BJ (cell line): Measurements from ENCODE around the gene PACSIN2. TPM values are rescaled to one million over a fixed set of nuclear protein-coding genes. Genes with fewer than 3 reads are reported as not detected.
"Not testable (repeated sequence)": the region's sequence is repeated elsewhere in the genome, so short reads cannot be mapped to it uniquely, and the experiment has no call there.

Source experiments
- CTCF ChIA-PET: fragments of 350-600 bp; formaldehyde crosslinking; extraction: SDS; loops from one replicate; lab custom pipeline; 2021; ENCODE audit warnings: antibody characterized with exemption, inconsistent platforms; lab: Yijun Ruan, JAX
- POLR2A ChIA-PET: fragments of 300-600 bp; sonication (Branson Sonifier 250); formaldehyde crosslinking; extraction: SDS; loops from one replicate; lab custom pipeline; 2021; ENCODE audit warnings: antibody characterized with exemption; lab: Charles Lee
- DNase-seq: peaks from one replicate; pipeline ENCODE4 v3.0.0-alpha.2; 2011; ENCODE audit warnings: low read depth
- H3K27me3 ChIP-seq: 2 replicates; pipeline ENCODE4 v1.6.0; 2011; ENCODE audit warnings: low read length; ENCODE audit not compliant: control insufficient read depth, insufficient read depth
- H3K36me3 ChIP-seq: 2 replicates; pipeline ENCODE4 v1.5.1; 2011; ENCODE audit warnings: low read length; ENCODE audit not compliant: control insufficient read depth, insufficient read depth
- H3K4me3 ChIP-seq: 2 replicates; pipeline ENCODE4 v1.5.1; 2011; ENCODE audit warnings: low read depth, mild to moderate bottlenecking, control low read depth, low read length
- polyA plus RNA-seq: library from polyadenylated mRNA; depleted of rRNA; stranded (reverse); fragments of >200 nt; gene quantifications from 2 replicates; pipeline ENCODE4 v1.2.3, GENCODE V29; 2011
- TF ChIP-seq, protein P1 (sequence below): IDR thresholded peaks from 2 replicates; pipeline ENCODE4 v1.5.1; 2011; ENCODE audit warnings: low read depth, mild to moderate bottlenecking, control low read depth, inconsistent platforms, low read length, moderate library complexity; ENCODE audit not compliant: insufficient read depth

Gene PACSIN2
- polyA plus RNA-seq, 1 experiment = 86.3 TPM

- no peaks in the 10 kb centered on the region for H3K36me3 ChIP-seq
- no peaks in the 10 kb centered on the region for H3K27me3 ChIP-seq
- ChIA-PET POLR2A (interaction anchor here (0.6 kb wide), 1 partner anchor 68 kb away, joined by 4 read pairs; no protein-coding TSS in a partner anchor), CTCF (interaction anchor here (0.7 to 1.8 kb wide), 2 partner anchors 19 to 111 kb away, joined by 3 to 4 read pairs; no protein-coding TSS in a partner anchor)
- no peak overlapping the region for H3K4me3 ChIP-seq
- TF ChIP-seq, protein P1, sequence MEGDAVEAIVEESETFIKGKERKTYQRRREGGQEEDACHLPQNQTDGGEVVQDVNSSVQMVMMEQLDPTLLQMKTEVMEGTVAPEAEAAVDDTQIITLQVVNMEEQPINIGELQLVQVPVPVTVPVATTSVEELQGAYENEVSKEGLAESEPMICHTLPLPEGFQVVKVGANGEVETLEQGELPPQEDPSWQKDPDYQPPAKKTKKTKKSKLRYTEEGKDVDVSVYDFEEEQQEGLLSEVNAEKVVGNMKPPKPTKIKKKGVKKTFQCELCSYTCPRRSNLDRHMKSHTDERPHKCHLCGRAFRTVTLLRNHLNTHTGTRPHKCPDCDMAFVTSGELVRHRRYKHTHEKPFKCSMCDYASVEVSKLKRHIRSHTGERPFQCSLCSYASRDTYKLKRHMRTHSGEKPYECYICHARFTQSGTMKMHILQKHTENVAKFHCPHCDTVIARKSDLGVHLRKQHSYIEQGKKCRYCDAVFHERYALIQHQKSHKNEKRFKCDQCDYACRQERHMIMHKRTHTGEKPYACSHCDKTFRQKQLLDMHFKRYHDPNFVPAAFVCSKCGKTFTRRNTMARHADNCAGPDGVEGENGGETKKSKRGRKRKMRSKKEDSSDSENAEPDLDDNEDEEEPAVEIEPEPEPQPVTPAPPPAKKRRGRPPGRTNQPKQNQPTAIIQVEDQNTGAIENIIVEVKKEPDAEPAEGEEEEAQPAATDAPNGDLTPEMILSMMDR = no peak
- no peak for DNase-seq
Observed at GRCh38 chr22:42922374-42923191, 92.4 kb downstream of the PACSIN2 start.

GRCh38 chr22:42920101-42920820 lies 94.7 kb downstream of the PACSIN2 start:
- ChIA-PET POLR2A (interaction anchor here (0.6 to 0.7 kb wide), 2 partner anchors 24 to 75 kb away, joined by 3 to 9 read pairs; no protein-coding TSS in a partner anchor), CTCF (interaction anchor here (0.6 to 1.6 kb wide), 3 partner anchors 18 to 113 kb away, joined by 3 to 5 read pairs (median 3); no protein-coding TSS in a partner anchor)
- DNase-seq = no peak
- TF ChIP-seq, protein P1 = no peak
- H3K27me3 ChIP-seq = no peaks in the 10 kb centered on the region
- H3K36me3 ChIP-seq = no peaks in the 10 kb centered on the region
- H3K4me3 ChIP-seq = no peak overlapping the region

DNA sequence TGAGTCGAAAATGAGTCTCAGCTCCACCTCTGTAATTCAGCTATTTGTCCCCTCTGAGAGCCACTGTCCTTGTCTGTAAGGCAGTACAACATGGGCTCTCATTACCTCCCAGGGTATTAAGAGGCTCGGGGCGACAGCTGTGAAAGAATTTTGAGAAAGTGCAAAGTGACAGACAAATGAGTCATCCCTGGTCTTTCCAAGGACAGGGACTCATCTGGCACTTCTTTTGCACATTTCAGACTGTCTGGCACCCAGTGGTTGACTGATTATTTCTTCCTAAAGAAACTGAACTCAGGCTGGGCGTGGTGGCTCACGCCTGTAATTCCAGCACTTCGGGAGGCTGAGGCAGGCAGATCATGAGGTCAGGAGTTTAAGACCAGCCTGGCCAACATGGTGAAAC lies 95.8 kb downstream of the PACSIN2 start:
- TF ChIP-seq, protein P1 = no peak
- no peak for DNase-seq
- H3K36me3 ChIP-seq = no peaks in the 10 kb centered on the region
- H3K4me3 ChIP-seq = no peak overlapping the region
- no peaks in the 10 kb centered on the region for H3K27me3 ChIP-seq
- POLR2A ChIA-PET = no interaction called here
- CTCF ChIA-PET = interaction anchor here (1.6 kb wide), 1 partner anchor 20 kb away, joined by 5 read pairs; no protein-coding TSS in a partner anchor

- DNase-seq = no peak
- CTCF ChIA-PET = no interaction called here
- TF ChIP-seq, protein P1 = no peak
- POLR2A ChIA-PET = no interaction called here
- Histone ChIP-seq H3K4me3 (no peak overlapping the region), H3K27me3 (no peaks in the 10 kb centered on the region), H3K36me3 (no peaks in the 10 kb centered on the region)
Observed at GRCh38 chr22:42918500-42918899, 96.4 kb downstream of the PACSIN2 start.

DNA sequence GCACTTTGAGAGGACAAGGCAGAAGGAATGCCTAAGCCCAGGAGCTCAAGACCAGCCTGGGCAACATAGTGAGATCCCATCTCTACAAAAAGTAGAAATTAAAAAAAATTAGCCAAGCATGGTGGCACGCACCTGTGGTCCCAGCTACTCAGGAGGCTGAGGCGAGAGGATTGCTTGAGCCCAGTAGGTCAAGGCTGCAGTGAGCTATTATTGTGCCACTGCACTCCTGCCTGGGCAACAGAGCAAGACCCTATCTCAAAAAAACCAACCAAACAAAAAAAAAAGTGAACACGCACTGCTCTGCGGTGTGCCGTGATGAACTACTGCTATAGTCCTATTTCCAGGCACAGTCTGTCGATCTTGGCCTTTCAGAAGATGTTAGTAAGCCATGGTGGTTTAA lies 97.6 kb downstream of the PACSIN2 start:
- H3K4me3 ChIP-seq, H3K27me3 ChIP-seq, CTCF ChIA-PET, H3K36me3 ChIP-seq, DNase-seq, POLR2A ChIA-PET: not testable (repeated sequence)
